ENCODE data around the gene LIMA1.

DNA sequence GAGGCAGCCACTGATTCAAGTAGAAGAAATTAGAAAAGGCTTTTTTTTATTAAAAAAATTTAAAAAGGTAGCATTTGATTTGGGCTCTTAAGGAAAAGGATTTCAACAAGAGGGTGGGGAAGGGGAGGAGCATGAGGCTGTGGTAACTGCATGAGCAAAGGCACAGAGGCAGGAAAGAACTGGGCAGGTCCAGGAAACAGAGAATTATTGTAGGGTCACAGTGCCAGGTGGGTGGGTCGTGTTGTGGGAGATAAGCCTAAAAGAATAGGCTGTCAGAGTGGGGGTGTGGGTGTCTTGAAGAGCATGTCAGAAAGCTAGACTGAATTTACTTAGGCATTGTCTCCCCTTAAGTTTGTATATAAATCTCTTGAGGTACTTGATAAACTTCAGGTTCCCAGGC is 7.8 kb downstream of the LIMA1 start:
- TF ChIP-seq, protein P1, sequence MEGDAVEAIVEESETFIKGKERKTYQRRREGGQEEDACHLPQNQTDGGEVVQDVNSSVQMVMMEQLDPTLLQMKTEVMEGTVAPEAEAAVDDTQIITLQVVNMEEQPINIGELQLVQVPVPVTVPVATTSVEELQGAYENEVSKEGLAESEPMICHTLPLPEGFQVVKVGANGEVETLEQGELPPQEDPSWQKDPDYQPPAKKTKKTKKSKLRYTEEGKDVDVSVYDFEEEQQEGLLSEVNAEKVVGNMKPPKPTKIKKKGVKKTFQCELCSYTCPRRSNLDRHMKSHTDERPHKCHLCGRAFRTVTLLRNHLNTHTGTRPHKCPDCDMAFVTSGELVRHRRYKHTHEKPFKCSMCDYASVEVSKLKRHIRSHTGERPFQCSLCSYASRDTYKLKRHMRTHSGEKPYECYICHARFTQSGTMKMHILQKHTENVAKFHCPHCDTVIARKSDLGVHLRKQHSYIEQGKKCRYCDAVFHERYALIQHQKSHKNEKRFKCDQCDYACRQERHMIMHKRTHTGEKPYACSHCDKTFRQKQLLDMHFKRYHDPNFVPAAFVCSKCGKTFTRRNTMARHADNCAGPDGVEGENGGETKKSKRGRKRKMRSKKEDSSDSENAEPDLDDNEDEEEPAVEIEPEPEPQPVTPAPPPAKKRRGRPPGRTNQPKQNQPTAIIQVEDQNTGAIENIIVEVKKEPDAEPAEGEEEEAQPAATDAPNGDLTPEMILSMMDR (IDR thresholded peaks at IDR 0.05), result no peak
- no peak for TF ChIP-seq POLR2A (IDR thresholded peaks at IDR 0.05)

Measured in thyroid gland (tissue), 4 donors.